ENCODE results near the gene UTS2B. TPM values are rescaled to one million over a fixed set of nuclear protein-coding genes. Genes with fewer than 3 reads are reported as not detected.

UTS2B gene
- total RNA-seq, 3 donors from 2014 or later, result 0.15 TPM; not detected in 2

GRCh38 chr3:191358929-191359328, 28.6 kb upstream of the UTS2B start:
- intact Hi-C loops (cut with DNase I; ENCODE audit: low total_unique reads), result no loop called here
- peaks cover 4% of the 10 kb centered on the region for H3K36me3 ChIP-seq
- no peak for DNase-seq (ENCODE audit: low spot score in 2 of 2)
- H3K9me3 ChIP-seq, result no peaks in the 10 kb centered on the region
- H3K27me3 ChIP-seq, result no peaks in the 10 kb centered on the region
- no peak overlapping the region for H3K27ac ChIP-seq
- H3K4me3 ChIP-seq, result no peak overlapping the region
- peaks cover 0 to 6% of the 10 kb centered on the region in 2 donors for H3K4me1 ChIP-seq
- no peak for TF ChIP-seq POLR2AphosphoS5 (IDR thresholded peaks at IDR 0.05)
- TF ChIP-seq POLR2A (IDR thresholded peaks at IDR 0.05), result no peak
- no peak for TF ChIP-seq CTCF (IDR thresholded peaks at IDR 0.05)

GRCh38 chr3:191357909-191358308, 27.6 kb upstream of the UTS2B start:
- no peaks in the 10 kb centered on the region for H3K9me3 ChIP-seq
- no peak for TF ChIP-seq POLR2A (IDR thresholded peaks at IDR 0.05)
- TF ChIP-seq CTCF (IDR thresholded peaks at IDR 0.05), result no peak
- TF ChIP-seq POLR2AphosphoS5 (IDR thresholded peaks at IDR 0.05), result no peak
- no peak overlapping the region for H3K4me3 ChIP-seq
- H3K27ac ChIP-seq, result no peak overlapping the region
- peaks cover 0 to 6% of the 10 kb centered on the region in 2 donors for H3K4me1 ChIP-seq
- intact Hi-C loops (cut with DNase I; ENCODE audit: low total_unique reads), result no loop called here
- no peaks in the 10 kb centered on the region for H3K27me3 ChIP-seq
- DNase-seq (ENCODE audit: low spot score in 2 of 2), result no peak
- no peaks in the 10 kb centered on the region for H3K36me3 ChIP-seq

GRCh38 chr3:191356631-191357439, 26.5 kb upstream of the UTS2B start:
- H3K4me3 ChIP-seq, result no peak overlapping the region
- H3K36me3 ChIP-seq, result no peaks in the 10 kb centered on the region
- no peaks in the 10 kb centered on the region for H3K9me3 ChIP-seq
- H3K27me3 ChIP-seq, result no peaks in the 10 kb centered on the region
- DNase-seq (ENCODE audit: low spot score in 2 of 2), result no peak
- H3K4me1 ChIP-seq, result peaks cover 0 to 6% of the 10 kb centered on the region in 2 donors
- no peak overlapping the region for H3K27ac ChIP-seq
- intact Hi-C loops (cut with DNase I; ENCODE audit: low total_unique reads), result no loop called here
- no peak for TF ChIP-seq POLR2A (IDR thresholded peaks at IDR 0.05)
- TF ChIP-seq POLR2AphosphoS5 (IDR thresholded peaks at IDR 0.05), result no peak
- no peak for TF ChIP-seq CTCF (IDR thresholded peaks at IDR 0.05)

GRCh38 chr3:191355406-191355805, 25.1 kb upstream of the UTS2B start:
- H3K27ac ChIP-seq, result no peak overlapping the region
- H3K4me3 ChIP-seq, result no peak overlapping the region
- DNase-seq (ENCODE audit: low spot score in 2 of 2), result no peak
- no peak for TF ChIP-seq POLR2AphosphoS5 (IDR thresholded peaks at IDR 0.05)
- no peak for TF ChIP-seq CTCF (IDR thresholded peaks at IDR 0.05)
- TF ChIP-seq POLR2A (IDR thresholded peaks at IDR 0.05), result no peak
- H3K4me1 ChIP-seq, result peaks cover 0 to 6% of the 10 kb centered on the region in 2 donors
- intact Hi-C loops (cut with DNase I; ENCODE audit: low total_unique reads), result no loop called here
- no peaks in the 10 kb centered on the region for H3K27me3 ChIP-seq
- no peaks in the 10 kb centered on the region for H3K9me3 ChIP-seq
- no peaks in the 10 kb centered on the region for H3K36me3 ChIP-seq

GRCh38 chr3:191353022-191353777, 22.9 kb upstream of the UTS2B start:
- H3K4me1 ChIP-seq, result peaks cover 0 to 6% of the 10 kb centered on the region in 2 donors

More at GRCh38 chr3:191353022-191353777, 22.9 kb upstream of the UTS2B start:
- Histone ChIP-seq H3K27me3 (no peaks in the 10 kb centered on the region), H3K36me3 (no peaks in the 10 kb centered on the region), H3K4me3 (no peak overlapping the region), H3K27ac (no peak overlapping the region), H3K9me3 (no peaks in the 10 kb centered on the region)
- no peak for TF ChIP-seq CTCF (IDR thresholded peaks at IDR 0.05)
- TF ChIP-seq POLR2AphosphoS5 (IDR thresholded peaks at IDR 0.05), result no peak
- TF ChIP-seq POLR2A (IDR thresholded peaks at IDR 0.05), result no peak
- DNase-seq (ENCODE audit: low spot score in 2 of 2), result no peak
- intact Hi-C loops (cut with DNase I; ENCODE audit: low total_unique reads), result no loop called here
